GM21619 (cell line): ENCODE results near the gene PRR13.
"Not testable (repeated sequence)": the region's sequence is repeated elsewhere in the genome, so short reads cannot be mapped to it uniquely, and the experiment has no call there.

Experiments used
- ATAC-seq: cut with Tn5 transposase; IDR thresholded peaks from one replicate; pipeline ENCODE4 v1.9.1; 2021; ENCODE audit not compliant: unreplicated experiment

The PRR13 gene

GRCh38 chr12:53435326-53435725 is 6.2 kb upstream of the PRR13 start:
- ATAC-seq, result not testable (repeated sequence)

DNA sequence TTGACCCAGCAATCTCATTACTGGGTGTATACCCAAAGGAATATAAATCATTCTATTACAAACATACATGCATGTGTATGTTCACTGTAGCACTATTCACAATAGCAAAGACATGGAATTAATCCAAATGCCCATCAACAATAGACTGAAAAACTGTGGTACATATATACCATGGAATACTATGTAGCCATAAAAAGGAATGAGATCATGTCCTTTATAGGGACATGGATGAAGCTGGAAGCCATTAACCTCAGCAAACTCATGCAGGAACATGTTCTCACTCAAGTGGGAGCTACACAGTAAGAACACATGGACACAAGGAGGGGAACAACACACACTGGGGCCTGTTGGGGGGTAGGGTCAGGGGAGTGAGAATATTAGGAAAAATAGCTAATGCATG is 2.0 kb upstream of the PRR13 start:
- not testable (repeated sequence) for ATAC-seq

DNA sequence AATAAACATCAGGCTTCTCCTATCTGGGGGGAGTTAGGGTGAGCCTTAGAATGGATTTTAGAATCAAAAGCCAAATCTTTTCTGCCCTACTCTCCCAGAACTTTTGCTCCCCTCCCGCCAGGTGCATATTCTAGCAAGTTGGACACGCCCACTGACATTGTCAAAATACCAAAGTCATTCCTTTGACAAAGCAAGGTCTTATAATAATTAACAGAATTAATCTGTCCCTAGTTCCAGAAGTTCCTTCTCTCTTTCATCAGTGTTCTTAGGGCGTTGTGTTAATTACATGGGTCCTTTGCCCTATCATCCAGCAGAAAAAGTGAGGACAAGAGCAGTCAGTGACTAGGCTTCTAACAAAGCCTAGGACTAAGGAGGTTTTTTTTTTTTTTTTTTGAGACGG is 2.4 kb downstream of the PRR13 start:
- ATAC-seq, result no peak

- not testable (repeated sequence) for ATAC-seq
Measured at GRCh38 chr12:53444593-53445325, 3.2 kb downstream of the PRR13 start.

- ATAC-seq, result no peak
Measured at GRCh38 chr12:53450936-53451335, 9.4 kb downstream of the PRR13 start.

DNA sequence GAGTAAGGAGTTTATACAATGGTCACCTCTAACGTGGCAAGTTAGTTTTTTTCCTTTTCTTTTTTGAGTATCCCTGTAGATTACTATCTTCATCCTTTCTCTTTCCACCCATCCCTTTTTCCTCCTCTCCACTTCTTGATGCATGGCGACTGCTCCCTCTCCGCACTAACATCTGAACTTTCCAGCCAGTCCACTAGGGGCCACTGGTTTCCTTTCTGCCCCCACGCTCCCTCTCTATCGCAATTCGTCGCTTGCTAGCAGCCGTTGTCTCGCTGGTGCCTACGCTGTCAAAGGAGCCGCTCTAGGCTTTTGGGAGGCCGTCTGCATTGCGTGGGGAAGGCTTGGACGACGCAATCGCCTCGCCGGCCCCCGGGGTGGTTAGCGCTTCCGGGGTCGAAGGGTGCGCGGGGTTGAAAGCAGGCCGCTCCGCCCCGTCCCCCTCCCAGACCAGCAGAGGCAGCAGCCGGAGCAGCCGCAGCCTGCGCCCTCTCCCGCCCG is 10.2 kb downstream of the PRR13 start, which contains the start of gene PCBP2:
Gene PCBP2 (plus strand): TSS at position 442 of the 498 bp plus-strand sequence. CDS start 2,699 bp downstream, outside the sequence.
- ATAC-seq, result peak; percentile 94

- ATAC-seq, result peak; percentile 19
Measured at GRCh38 chr12:53452159-53453077, 10.9 kb downstream of the PRR13 start.

DNA sequence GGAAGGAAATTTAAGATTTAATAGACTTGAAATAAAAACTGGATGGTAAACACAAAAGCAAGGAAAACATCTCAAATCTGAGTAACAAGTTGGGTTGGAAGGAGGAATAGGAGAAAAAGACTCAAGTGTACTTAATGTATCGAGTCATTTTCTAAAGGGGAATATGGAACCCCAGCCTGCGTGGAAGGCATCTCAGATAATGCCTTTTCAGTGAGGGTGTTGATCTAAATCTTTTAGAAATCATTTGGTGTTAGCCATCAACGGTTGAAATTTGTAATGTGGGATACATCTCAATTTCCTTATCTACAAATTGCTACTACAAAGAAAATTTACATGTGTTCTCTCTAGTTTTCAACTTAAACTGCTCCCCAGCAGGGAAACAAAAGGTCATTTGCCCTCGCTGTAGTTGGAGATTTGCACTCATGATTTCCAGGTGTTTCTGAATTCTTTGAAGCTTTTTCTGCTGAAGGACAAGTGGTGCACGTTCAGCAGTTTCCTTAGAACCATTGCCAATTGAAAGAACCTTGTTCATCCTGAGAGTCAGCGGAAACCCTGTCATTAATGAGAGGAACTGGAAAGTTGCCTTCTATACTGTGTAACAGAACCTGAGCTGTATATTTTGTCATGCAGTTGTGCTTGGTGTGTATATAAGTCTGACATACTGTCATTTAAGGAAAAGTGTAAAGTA is 12.6 kb downstream of the PRR13 start:
- no peak for ATAC-seq

GRCh38 chr12:53454707-53455106 is 13.2 kb downstream of the PRR13 start:
- no peak for ATAC-seq

DNA sequence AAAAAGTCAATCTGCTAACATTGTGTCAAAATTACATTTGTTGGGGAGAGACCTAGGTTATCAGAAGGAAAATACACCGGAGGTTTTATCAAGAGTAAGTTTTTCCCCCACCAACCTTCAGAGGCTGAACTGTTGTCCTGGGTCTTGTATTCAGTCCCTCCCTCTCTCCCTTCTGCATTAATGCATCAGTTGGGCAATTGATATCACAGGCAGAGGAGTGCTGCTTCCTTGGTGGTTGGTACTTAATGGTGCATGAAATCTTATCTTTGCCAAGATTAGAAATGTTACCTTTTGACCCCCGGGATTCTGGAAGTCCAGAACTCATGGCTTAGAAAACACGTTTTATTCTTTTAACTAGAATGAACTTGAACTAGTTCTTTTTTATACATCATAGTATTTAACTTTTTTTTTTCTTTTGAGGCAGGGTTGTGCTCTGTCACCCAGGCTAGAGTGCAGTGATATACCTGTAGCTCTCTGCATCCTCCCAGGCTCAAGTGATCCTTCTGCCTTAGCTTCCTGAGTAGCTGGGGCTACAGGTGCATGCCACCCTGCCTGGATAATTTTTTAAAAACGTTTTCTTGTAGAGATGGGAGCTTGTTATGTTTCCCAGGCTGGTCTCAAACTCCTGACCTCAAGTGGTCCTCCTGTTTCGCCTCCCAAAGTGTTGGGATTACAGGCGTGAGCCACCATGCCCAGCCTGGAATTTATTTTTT is 15.3 kb downstream of the PRR13 start:
- no peak for ATAC-seq

DNA sequence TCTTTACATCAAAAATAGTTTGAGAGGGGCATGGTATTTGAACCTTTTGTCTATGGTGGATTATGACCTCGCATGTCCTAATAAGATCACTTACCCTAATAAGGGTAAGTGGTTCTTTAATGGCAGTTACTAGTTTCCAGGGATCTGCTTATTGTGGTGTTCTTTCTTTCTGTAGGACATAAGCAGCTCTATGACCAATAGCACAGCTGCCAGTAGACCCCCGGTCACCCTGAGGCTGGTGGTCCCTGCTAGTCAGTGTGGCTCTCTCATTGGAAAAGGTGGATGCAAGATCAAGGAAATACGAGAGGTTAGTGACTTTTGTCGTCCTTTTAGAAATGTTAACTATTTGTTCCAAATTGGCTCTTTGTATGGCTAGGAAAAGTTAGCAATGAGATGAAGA is 17.6 kb downstream of the PRR13 start:
- no peak for ATAC-seq

DNA sequence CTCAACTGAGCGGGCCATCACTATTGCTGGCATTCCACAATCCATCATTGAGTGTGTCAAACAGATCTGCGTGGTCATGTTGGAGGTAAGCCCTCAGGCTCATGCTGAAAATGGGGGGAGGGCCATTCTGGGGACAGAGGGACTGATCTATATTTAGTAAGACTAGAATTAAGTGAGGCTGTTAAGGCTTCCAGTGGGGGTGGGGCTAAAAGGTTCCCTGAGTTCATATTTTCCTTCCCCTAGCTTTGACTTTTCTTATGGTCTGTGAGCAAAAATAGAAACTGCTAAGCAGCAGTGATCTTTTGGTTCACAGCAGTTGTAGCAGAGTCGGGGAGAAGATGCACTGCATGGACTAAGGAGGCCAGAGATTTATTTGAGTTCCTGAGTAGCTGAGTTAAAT is 19.5 kb downstream of the PRR13 start:
- no peak for ATAC-seq

DNA sequence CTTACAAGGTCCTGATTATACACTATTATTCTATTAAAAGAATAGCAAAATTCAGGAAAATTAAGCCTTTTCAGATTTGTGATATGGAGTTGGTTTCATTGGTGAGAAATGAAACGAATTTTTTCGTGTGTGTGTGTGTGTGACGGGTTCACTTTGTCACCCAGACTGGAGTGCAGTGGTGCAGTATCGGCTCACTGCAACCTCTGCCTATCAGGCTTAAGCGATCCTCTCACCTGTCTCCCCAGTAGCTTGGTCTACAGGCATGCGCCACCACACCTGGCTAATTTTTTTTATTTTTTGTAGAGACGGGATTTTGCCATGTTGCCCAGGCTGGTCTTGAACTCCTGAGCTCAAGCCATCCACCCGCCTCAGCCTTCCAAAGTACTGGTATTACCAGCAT is 20.1 kb downstream of the PRR13 start:
- no peak for ATAC-seq

GRCh38 chr12:53462935-53463334 is 21.4 kb downstream of the PRR13 start:
- no peak for ATAC-seq

DNA sequence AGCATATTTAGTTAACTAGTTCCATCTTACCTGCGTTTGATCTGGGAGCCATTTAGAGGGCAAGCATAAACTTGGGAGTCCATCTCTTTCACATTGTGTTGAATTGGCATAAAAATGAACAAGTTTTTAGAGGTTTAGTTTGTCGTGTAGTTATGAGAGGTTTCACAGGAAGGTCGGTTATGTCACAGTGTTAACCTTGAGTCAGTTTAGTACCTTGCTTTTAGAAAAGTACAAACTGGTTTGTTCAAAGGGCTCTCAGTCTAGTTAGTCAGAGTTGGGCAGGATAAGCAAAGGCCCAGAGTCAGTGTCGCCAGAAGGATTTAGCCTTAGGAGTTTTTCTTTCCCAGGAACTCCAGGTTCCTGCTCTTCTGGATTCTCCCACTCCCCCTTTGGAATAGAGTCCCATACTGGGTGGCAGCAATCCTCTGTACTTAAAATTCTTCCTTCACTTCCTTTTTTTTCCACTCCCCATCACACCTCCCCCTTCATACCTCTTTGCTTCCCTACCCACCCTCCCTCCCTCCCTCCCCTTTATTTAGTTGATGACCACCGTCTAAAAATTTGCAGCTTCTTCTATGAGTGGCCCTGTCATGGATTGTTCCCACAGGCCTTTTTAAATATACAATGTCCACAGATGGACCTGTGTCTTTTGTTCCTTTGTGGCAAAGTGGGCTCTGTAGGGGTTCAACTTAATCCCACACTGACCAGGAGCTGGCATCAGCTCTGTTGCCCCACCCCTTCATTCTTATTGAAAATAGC is 22.4 kb downstream of the PRR13 start:
- no peak for ATAC-seq

- no peak for ATAC-seq
Measured at GRCh38 chr12:53464685-53465418, 23.3 kb downstream of the PRR13 start.

DNA sequence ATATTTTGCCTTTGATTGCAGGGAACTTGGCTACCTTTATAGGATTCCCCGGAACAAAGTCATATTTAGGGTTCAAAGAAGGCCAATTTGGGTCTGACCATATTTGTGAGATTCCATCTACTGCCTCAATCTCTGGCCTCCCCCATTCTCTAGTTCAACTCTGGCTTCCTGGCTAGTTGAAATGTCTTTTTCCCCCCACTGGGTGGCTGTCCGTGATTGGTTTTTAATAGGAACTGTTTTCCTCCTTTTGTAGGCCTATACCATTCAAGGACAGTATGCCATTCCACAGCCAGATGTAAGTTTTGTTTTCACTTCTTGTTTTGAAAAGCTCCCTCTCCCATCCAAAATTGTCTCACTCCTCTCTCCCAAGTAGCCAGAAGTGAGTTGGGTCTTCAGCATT is 24.1 kb downstream of the PRR13 start:
- ATAC-seq, result no peak

DNA sequence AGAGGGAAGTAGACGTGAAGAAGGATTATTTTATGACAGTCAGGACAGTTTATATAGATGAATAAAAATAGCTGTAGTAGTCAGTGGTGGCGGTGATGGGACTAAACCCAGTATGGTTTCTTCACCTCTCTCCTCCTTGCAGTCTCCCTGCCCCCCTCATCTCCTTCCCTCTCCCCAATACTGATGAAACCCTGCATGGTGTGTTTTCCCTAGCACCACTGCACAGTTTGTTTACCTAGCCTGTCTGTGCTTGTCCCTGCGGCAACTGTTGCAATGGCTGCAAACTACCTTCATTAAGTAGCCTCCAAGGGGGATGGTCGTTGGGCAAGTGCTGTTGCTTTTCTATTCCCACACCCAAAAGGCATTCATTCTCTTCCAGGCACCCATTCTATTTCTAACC is 25.1 kb downstream of the PRR13 start:
- no peak for ATAC-seq

GRCh38 chr12:53467082-53467481 is 25.5 kb downstream of the PRR13 start:
- ATAC-seq, result no peak
